Naive thymus-derived CD8-positive, alpha-beta T cell (primary cell): ENCODE measurements around the gene ITPK1. TPM values are rescaled to one million over a fixed set of nuclear protein-coding genes. Genes with fewer than 3 reads are reported as not detected.

Experiments
- ATAC-seq, 2 donors: fragments of 150-1000 bp; cut with Tn5 transposase in 1 of 2; sonication (Bioruptor Pico), chemical (Tn5 transposase) in 1 of 2; 1 replicate in 1 of 2; 2 replicates in 1 of 2; pipeline ENCODE4 v1.10.0; 2021; ENCODE audit warnings: mild to moderate bottlenecking in 2 of 2, moderate library complexity in 2 of 2
- POLR2A ChIA-PET: fragments of 350-600 bp; sonication (Branson Sonifier 250); formaldehyde crosslinking; loops from one replicate; lab custom pipeline; 2021; ENCODE audit warnings: antibody characterized with exemption; lab: Charles Lee
- DNase-seq, 10 donors: peaks; one replicate each; pipeline versions ENCODE4 v3.0.0 to v3.0.0-alpha.2; 2020 to 2022
- H3K27ac Mint-ChIP-seq, 10 donors: one replicate each; pipeline ENCODE4 v1.8.0; 2020 to 2022; ENCODE audit warnings: mild to moderate bottlenecking in 10 of 10, mixed read lengths in 10 of 10, moderate library complexity in 4 of 10, inconsistent platforms in 1 of 10
- H3K27me3 Mint-ChIP-seq, 5 donors: one replicate each; pipeline ENCODE4 v1.8.0; 2021 to 2022; ENCODE audit warnings: mixed read lengths in 5 of 5
- H3K36me3 Mint-ChIP-seq, 3 donors: one replicate each; pipeline ENCODE4 v1.8.0; 2020 to 2022; ENCODE audit warnings: mixed read lengths in 3 of 3, mild to moderate bottlenecking in 2 of 3, inconsistent platforms in 1 of 3
- H3K4me1 Mint-ChIP-seq, 4 donors: one replicate each; pipeline ENCODE4 v1.8.0; 2021 to 2022; ENCODE audit warnings: mixed read lengths in 4 of 4
- H3K4me3 Mint-ChIP-seq, 10 donors: one replicate each; pipeline ENCODE4 v1.8.0; 2020 to 2022; ENCODE audit warnings: mild to moderate bottlenecking in 10 of 10, mixed read lengths in 10 of 10, moderate library complexity in 6 of 10, inconsistent platforms in 1 of 10
- H3K9me3 Mint-ChIP-seq, 9 donors: one replicate each; pipeline ENCODE4 v1.8.0; 2020 to 2022; ENCODE audit warnings: mixed read lengths in 9 of 9, mild to moderate bottlenecking in 3 of 9, inconsistent platforms in 1 of 9, moderate library complexity in 1 of 9
- polyA plus RNA-seq, 3 donors: library from polyadenylated mRNA; unstranded; fragments of 300-500 nt; fragmentation: Illumina TruSeq; gene quantifications; one replicate each; pipeline ENCODE4 v1.2.3, GENCODE V29; 2021
- total RNA-seq, 8 experiments: library from RNA in 2 of 8; stranded (reverse) in 2 of 8; gene quantifications; one replicate each; pipeline ENCODE4 v1.2.3 and lab custom pipeline; 2021 to 2026

Gene ITPK1
- total and polyA plus RNA-seq, 5 experiments from 2014 or later: 25.3 to 41.1 (median 33.1) TPM

- H3K9me3 Mint-ChIP-seq: no peaks in the 10 kb centered on the region
- DNase-seq: no peak
- peaks cover 0 to 2% (median 0%) of the 10 kb centered on the region in 3 donors for H3K36me3 Mint-ChIP-seq
- no peak overlapping the region for H3K4me3 Mint-ChIP-seq
- H3K27me3 Mint-ChIP-seq: no peaks in the 10 kb centered on the region
- no peak for ATAC-seq
- POLR2A ChIA-PET: interaction anchor here (1.0 to 7.6 kb wide), 3 partner anchors 11 to 34 kb away, joined by 3 to 50 read pairs (median 3); partner anchors contain the start of gene ITPK1
- H3K4me1 Mint-ChIP-seq: peaks cover 25 to 76% (median 60%) of the 10 kb centered on the region in 4 donors
- peak overlapping the region in 8 of 10 donors; percentile 20 to 83 (median 52) for H3K27ac Mint-ChIP-seq
Measured at GRCh38 chr14:93100100-93100499, 15.6 kb downstream of the ITPK1 start.

- H3K9me3 Mint-ChIP-seq: no peaks in the 10 kb centered on the region
- DNase-seq (no peak), ATAC-seq (no peak)
- no peaks in the 10 kb centered on the region for H3K27me3 Mint-ChIP-seq
- no peak overlapping the region for H3K4me3 Mint-ChIP-seq
- H3K4me1 Mint-ChIP-seq: peaks cover 30 to 76% (median 60%) of the 10 kb centered on the region in 4 donors
- peaks cover 0 to 2% (median 0%) of the 10 kb centered on the region in 3 donors for H3K36me3 Mint-ChIP-seq
- H3K27ac Mint-ChIP-seq: peak overlapping the region in 2 of 10 donors; percentile 25 to 83
- POLR2A ChIA-PET: interaction anchor here (0.8 to 1.2 kb wide), 3 partner anchors 11 to 33 kb away, joined by 3 read pairs; no protein-coding TSS in a partner anchor
Measured at GRCh38 chr14:93099643-93100042, 16.1 kb downstream of the ITPK1 start.

DNA sequence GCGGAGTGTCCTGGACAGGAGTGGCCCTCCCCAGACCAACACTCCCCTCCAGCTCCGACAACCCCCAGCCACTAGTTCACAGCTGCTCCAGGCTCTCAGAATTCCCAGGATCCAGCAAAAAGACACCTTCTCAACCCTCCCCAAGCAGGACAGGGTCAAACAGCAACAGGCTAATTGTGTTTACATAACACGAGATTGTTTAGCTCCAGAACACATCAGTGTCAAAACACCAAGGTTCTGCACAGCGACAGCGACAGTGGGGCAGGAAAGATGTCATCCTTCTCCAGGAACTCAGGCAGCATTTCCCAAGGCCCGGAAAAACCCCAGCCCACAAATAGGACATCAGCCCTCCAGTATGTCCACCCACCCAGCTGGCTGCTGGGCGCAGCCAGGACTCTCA is 16.5 kb downstream of the ITPK1 start:
- Mint-ChIP-seq H3K4me1 (peaks cover 31 to 76% (median 60%) of the 10 kb centered on the region in 4 donors), H3K36me3 (peaks cover 0 to 2% (median 0%) of the 10 kb centered on the region in 3 donors), H3K9me3 (no peaks in the 10 kb centered on the region), H3K27me3 (no peaks in the 10 kb centered on the region), H3K27ac (peak overlapping the region in 2 of 10 donors; percentile 12 to 72), H3K4me3 (no peak overlapping the region)
- no peak for ATAC-seq
- DNase-seq: no peak
- POLR2A ChIA-PET: interaction anchor here (0.8 to 1.2 kb wide), 2 partner anchors 10 to 31 kb away, joined by 3 read pairs; no protein-coding TSS in a partner anchor

DNA sequence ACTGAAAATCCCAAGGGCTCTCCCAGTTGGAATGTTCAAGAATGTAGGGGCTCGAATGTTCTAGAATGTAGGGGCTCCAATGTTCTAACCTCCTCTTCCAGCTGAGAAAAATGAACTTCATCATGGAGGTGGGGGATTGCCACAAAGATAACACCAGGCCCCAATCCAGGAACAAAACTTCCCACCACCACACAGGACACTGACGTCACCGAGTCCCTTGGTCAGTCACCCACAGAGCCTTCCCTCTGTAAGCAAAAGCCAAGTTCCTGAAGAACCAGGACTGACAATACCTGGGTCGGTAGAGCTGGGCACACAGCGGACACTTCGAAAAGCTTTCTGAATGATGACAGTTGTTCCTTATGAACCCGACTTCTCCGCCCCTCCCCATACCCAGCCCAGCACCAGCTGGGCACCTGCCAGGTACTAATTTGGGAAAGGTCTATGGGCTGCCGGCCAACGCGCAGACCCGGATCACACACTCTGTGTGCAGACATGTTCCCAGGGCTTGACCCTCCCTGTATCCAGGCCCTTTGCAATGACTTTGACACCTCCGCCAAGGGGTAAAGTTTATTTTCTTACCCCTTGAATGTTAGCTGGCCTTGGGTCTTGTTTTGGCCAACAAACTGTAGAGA is 18.9 kb downstream of the ITPK1 start:
- Mint-ChIP-seq H3K27me3 (no peaks in the 10 kb centered on the region), H3K27ac (peak overlapping the region in 5 of 10 donors; percentile 5 to 92 (median 39)), H3K36me3 (peaks cover 0 to 2% (median 0%) of the 10 kb centered on the region in 3 donors), H3K9me3 (no peaks in the 10 kb centered on the region), H3K4me3 (no peak overlapping the region), H3K4me1 (peaks cover 34 to 76% (median 63%) of the 10 kb centered on the region in 4 donors)
- POLR2A ChIA-PET: interaction anchor here (1.2 to 1.7 kb wide), 3 partner anchors 8 to 23 kb away, joined by 4 to 5 read pairs (median 5); no protein-coding TSS in a partner anchor
- ATAC-seq (no peak), DNase-seq (no peak)

DNA sequence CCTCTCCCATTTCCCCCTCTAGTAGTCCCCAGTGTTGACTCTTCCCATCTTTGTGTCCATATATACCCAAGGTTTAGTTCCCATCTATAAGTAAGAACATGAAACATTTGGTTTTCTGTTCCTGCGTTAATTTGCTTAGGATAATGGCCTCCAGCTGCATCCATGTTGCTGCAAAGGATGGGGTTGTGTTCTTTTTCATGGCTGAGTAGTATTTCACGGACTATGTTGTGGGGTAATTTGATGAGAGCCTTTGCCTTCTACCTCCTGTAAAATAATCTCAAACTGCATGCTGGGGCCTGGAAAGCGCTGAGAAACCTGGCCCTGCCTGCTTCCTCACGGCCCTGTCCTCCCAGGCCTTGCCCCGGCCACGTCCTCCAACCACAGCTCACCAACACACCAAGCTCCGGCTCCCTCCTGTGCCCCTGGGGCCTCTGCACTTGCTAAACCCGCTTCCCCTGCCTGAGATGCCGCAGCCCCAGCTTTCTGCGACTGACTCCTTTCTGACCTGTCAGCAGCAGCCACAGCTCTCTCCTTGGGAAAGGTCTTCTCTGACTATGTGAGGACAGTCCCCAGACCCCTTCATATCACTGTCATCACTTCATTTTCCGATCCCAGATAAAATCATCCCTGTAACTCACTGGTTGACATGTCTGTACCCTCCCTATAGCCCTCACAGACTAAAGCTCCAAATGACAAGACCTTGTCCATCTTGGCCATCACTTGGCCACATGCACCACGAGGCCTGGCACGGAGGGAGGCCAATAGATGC is 19.8 kb downstream of the ITPK1 start:
- ATAC-seq: no peak
- Mint-ChIP-seq H3K27ac (peak overlapping the region in 9 of 10 donors; percentile 5 to 92 (median 44)), H3K36me3 (peaks cover 0 to 2% (median 0%) of the 10 kb centered on the region in 3 donors), H3K4me3 (peak overlapping the region in 1 of 10 donors; percentile 16), H3K4me1 (peaks cover 35 to 76% (median 64%) of the 10 kb centered on the region in 4 donors), H3K27me3 (no peaks in the 10 kb centered on the region), H3K9me3 (no peaks in the 10 kb centered on the region)
- no peak for DNase-seq
- POLR2A ChIA-PET: interaction anchor here (0.7 to 1.7 kb wide), 4 partner anchors 8 to 23 kb away, joined by 3 to 5 read pairs (median 4); no protein-coding TSS in a partner anchor

DNA sequence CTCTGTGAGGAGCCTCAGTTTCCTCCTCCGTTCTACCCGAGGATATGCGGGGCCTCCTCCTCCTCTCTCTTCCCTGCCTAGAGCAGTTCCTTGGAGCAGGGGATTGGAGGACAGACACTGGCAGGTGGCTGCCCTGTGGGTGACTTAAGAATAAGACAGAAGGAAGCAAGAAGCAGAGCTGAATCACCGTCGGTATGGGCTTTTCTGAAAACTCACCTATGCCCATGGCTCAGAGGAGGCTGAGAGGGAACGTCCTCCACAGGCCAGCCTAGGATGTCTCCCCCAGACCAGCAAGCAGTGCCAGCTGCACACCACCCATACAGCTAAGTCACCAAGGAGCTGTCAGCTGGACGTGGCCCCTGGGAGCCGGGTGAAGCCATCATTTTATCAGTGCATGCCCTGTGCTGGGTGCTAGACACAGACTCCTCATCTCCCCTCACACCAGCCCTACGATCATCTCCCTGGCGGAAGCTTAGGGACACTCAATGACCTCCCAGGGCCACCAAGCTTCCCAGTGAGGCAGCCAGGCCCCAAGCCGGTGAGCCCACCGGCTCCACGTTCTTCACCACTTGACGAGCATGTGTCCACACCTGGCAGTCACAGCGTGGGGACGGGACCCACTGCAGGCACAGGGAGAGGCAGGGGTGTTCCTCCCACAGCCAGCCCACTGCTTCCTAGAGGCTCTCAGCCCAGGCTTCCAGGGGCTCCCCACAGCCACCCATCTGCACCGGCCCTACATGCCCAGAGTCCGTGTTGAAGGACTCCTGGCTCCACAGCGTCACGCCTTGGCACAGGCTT is 21.4 kb downstream of the ITPK1 start:
- Mint-ChIP-seq H3K4me1 (peaks cover 34 to 81% (median 70%) of the 10 kb centered on the region in 4 donors), H3K27ac (peak overlapping the region in 9 of 10 donors; percentile 0 to 91 (median 54)), H3K4me3 (peak overlapping the region in 2 of 10 donors; percentile 16 to 34), H3K27me3 (no peaks in the 10 kb centered on the region), H3K9me3 (no peaks in the 10 kb centered on the region), H3K36me3 (peaks cover 0 to 2% (median 0%) of the 10 kb centered on the region in 3 donors)
- POLR2A ChIA-PET: interaction anchor here (1.0 kb wide), 1 partner anchor 10 kb away, joined by 3 read pairs; no protein-coding TSS in a partner anchor
- ATAC-seq (no peak), DNase-seq (no peak)

DNA sequence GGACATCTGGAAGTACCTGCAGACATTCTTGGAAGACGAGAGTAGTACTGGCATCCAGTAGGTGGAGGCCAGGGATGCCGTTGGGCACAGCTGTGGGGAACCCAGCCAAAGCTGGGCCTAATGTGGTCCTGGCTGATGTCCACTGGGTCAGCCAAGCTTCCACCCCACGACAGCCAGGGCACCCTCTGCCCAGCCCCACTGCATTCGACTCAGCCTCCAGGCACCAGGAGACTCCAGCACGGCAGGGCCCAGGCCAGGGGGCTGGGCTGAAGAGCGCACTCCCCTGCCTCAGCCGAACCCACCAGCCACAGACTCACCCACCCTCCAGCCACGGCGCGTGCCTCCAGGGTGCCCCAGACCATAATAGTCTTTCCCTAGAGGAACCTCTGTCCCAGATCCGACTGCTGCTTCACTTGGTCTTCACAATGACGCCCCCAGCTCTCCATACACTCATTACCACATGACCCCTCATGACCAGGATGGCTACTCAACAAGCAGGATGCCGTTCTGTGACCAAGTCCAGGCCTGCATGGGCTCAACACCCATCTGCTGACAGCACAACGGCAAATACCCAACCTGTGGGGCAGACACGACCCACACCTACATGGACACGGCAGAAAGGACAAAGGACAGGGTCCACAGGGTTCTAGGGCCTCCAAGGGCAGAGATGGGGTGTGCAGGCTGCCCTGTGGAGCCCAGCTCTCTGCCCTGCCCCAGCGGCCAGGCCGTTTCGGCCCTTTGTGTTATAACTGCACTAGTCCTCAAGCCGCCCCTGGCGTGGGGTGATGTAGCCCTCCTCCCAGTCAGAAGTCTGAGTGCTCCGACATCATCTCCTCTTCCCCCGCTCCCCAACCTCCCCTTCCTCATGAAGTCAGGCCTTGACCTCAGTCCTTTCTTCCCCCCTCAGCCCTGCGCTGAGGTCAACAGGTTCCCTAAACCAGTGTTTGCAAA is 22.8 kb downstream of the ITPK1 start:
- Mint-ChIP-seq H3K27ac (peak overlapping the region in 7 of 10 donors; percentile 54 to 93 (median 70)), H3K27me3 (no peaks in the 10 kb centered on the region), H3K36me3 (peaks cover 0 to 2% (median 0%) of the 10 kb centered on the region in 3 donors), H3K4me1 (peaks cover 34 to 86% (median 76%) of the 10 kb centered on the region in 4 donors), H3K4me3 (no peak overlapping the region), H3K9me3 (no peaks in the 10 kb centered on the region)
- ATAC-seq: no peak
- no peak for DNase-seq
- POLR2A ChIA-PET: interaction anchor here (1.0 to 2.1 kb wide), 2 partner anchors 10 to 11 kb away, joined by 4 to 7 read pairs; no protein-coding TSS in a partner anchor

DNA sequence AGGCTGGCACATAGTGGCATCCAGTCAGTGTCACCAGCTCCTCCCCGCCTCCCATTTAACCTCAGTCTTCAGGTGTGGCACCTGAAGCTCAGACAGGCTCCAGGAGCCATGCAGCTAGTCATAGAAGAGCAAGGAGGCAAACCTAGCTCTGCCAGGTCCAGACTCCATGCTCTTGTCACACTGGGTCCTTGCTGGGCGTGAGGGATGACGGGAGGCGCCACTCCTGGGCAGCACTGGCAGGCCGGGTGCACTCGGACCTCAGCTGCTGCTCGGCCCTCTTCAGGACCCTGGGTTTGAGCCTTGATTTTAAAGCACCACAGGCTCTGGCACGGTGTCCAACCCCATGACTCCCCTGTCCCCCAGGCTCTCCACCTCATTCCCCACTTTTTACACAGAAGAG is 24.1 kb downstream of the ITPK1 start:
- peaks cover 0 to 2% (median 0%) of the 10 kb centered on the region in 9 donors for H3K9me3 Mint-ChIP-seq
- DNase-seq: no peak

DNA sequence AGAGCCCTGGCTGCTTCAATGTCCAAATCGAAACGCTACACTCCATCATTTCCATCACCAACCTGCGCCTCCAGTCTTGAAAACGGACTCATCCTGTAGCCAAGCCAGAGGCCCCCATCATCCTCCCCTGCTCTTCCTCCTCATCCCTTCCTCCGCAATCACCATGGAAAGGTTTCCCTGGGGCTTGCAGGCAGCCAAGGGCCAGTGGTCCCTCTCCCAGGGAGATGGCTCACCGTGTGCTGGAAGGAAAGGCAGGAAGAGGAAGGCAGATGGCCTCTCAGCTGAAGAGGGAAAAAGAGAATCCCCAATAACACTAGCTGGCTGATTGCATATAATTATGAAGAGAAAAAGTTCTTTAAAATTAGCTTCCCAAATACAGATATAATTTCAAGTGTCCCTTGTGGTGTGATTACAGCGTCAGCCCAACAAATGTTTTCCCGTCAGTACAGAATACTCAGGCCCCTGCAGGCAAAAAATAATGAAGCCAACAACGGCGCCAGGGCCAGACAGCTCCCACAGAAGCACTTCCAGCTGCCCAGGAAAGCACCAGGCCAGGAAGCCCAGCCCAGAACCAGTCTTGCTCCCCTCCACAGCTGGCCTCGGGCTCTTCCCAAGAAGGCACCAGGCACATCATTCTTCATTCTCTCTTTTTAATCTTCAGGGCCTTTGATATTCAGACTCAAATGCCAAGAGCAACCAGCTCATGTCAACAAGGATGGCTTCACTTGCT is 24.7 kb downstream of the ITPK1 start:
- peak overlapping the region in 1 of 10 donors; percentile 17 for H3K4me3 Mint-ChIP-seq
- POLR2A ChIA-PET: interaction anchor here (0.7 to 2.1 kb wide), 2 partner anchors 9 to 14 kb away, joined by 5 to 7 read pairs; no protein-coding TSS in a partner anchor
- H3K9me3 Mint-ChIP-seq: peaks cover 0 to 2% (median 0%) of the 10 kb centered on the region in 9 donors
- peak overlapping the region; percentile 53 to 91 (median 76) for H3K27ac Mint-ChIP-seq
- H3K27me3 Mint-ChIP-seq: no peaks in the 10 kb centered on the region
- H3K36me3 Mint-ChIP-seq: peaks cover 0 to 3% (median 0%) of the 10 kb centered on the region in 3 donors
- no peak for DNase-seq
- peaks cover 38 to 94% (median 80%) of the 10 kb centered on the region in 4 donors for H3K4me1 Mint-ChIP-seq
- no peak for ATAC-seq

More for the DNA sequence above, 24.1 kb downstream of the ITPK1 start:
- H3K36me3 Mint-ChIP-seq: peaks cover 0 to 3% (median 0%) of the 10 kb centered on the region in 3 donors
- POLR2A ChIA-PET: interaction anchor here (1.0 to 2.1 kb wide), 2 partner anchors 10 to 11 kb away, joined by 4 to 7 read pairs; no protein-coding TSS in a partner anchor
- H3K27ac Mint-ChIP-seq: peak overlapping the region; percentile 36 to 91 (median 72)
- no peaks in the 10 kb centered on the region for H3K27me3 Mint-ChIP-seq
- H3K4me3 Mint-ChIP-seq: no peak overlapping the region
- peaks cover 37 to 94% (median 79%) of the 10 kb centered on the region in 4 donors for H3K4me1 Mint-ChIP-seq
- ATAC-seq: no peak
